K562 (cell line): ENCODE results near the gene PRELID3B. TPM values are rescaled to one million over a fixed set of nuclear protein-coding genes. Genes with fewer than 3 reads are reported as not detected.

ENCODE experiments used
- ATAC-seq: fragments of 200-7000 bp; cut with Tn5 transposase; 3 replicates; pipeline ENCODE4 v1.9.1; 2020; ENCODE audit warnings: moderate library complexity
- BruUV-seq: library from RNA; stranded (reverse); fragments of 400-500 nt; replicated peaks from 2 replicates; lab custom pipeline; 2021; lab: Mats Ljungman, UMichigan
- CTCF ChIA-PET: fragments of 300-600 bp; formaldehyde crosslinking; extraction: SDS; loops from one replicate; lab custom pipeline; 2021; ENCODE audit warnings: low intra/inter-chr PET ratio; lab: Yijun Ruan, JAX
- POLR2A ChIA-PET: fragments of 300-600, 350-650 bp; sonication (Branson Sonifier 250); formaldehyde crosslinking; extraction: SDS; loops from one replicate; lab custom pipeline; 2021; ENCODE audit warnings: antibody characterized with exemption, inconsistent platforms; lab: Yijun Ruan, JAX
- DNase-seq, 4 experiments: peaks; one replicate each; pipeline versions ENCODE4 v3.0.0 to v3.0.0-alpha.2; 2011 to 2018; ENCODE audit warnings: low spot score in 3 of 4, mixed read lengths in 3 of 4; ENCODE audit errors: extremely low read depth in 1 of 4
- FAIRE-seq: peaks from 2 replicates; lab custom pipeline; 2011; peaks lifted over from hg19 to GRCh38; lab: Jason Lieb, UNC
- H2AFZ ChIP-seq: 2 replicates; pipeline ENCODE4 v1.6.0; 2011; ENCODE audit warnings: low read depth, low read length, control low read depth, inconsistent platforms
- H3K27ac ChIP-seq: fragments of 200-600 bp; 3 replicates; pipeline ENCODE4 v1.8.0; 2011; ENCODE audit warnings: low read depth, mild to moderate bottlenecking, control low read depth, inconsistent platforms, low read length, moderate library complexity, mixed read lengths; ENCODE audit errors: extremely low read depth
- H3K27me3 ChIP-seq, 2 experiments: fragments of 300-600 bp in 1 of 2; 2 replicates in 1 of 2; 3 replicates in 1 of 2; pipeline versions ENCODE4 v1.6.0 to v1.8.0; 2011; ENCODE audit warnings: inconsistent platforms in 2 of 2, low read length in 2 of 2, mild to moderate bottlenecking in 1 of 2, mixed read lengths in 1 of 2, moderate library complexity in 1 of 2; ENCODE audit not compliant: control insufficient read depth in 2 of 2, insufficient read depth in 2 of 2
- H3K36me3 ChIP-seq: fragments of 300-600 bp; 3 replicates; pipeline ENCODE4 v1.8.0; 2011; ENCODE audit warnings: mild to moderate bottlenecking, low read length, inconsistent platforms; ENCODE audit not compliant: control insufficient read depth, insufficient read depth
- H3K4me1 ChIP-seq, 2 experiments: fragments of 200-600 bp in 1 of 2; replicated peaks in 1 of 2; 2 replicates in 1 of 2; 3 replicates in 1 of 2; pipeline versions ENCODE4 v1.5.1 to v1.8.0; 2011; ENCODE audit warnings: inconsistent platforms in 2 of 2, low read length in 2 of 2, mild to moderate bottlenecking in 1 of 2, mixed read lengths in 1 of 2, moderate library complexity in 1 of 2; ENCODE audit not compliant: control insufficient read depth in 2 of 2, insufficient read depth in 2 of 2
- H3K4me2 ChIP-seq: 2 replicates; pipeline ENCODE4 v1.6.1; 2011; ENCODE audit warnings: low read length, control low read depth, inconsistent platforms, mixed read lengths; ENCODE audit not compliant: insufficient read depth
- H3K4me3 ChIP-seq: fragments of 200-600 bp; sonication (generic), shearing (Covaris generic); 2 replicates; pipeline ENCODE4 v1.5.1; 2016; ENCODE audit warnings: control low read depth, inconsistent platforms
- H3K79me2 ChIP-seq: fragments of 200-600 bp; 3 replicates; pipeline ENCODE4 v1.8.0; 2011; ENCODE audit warnings: low read length, inconsistent platforms; ENCODE audit not compliant: control insufficient read depth, insufficient read depth
- H3K9ac ChIP-seq, 2 experiments: 2 replicates each; pipeline versions ENCODE4 v1.6.0 to v1.6.1; 2011; ENCODE audit warnings: low read depth in 2 of 2, low read length in 2 of 2, control low read depth in 1 of 2, inconsistent platforms in 1 of 2, mild to moderate bottlenecking in 1 of 2, mixed read lengths in 1 of 2; ENCODE audit not compliant: insufficient read depth in 1 of 2
- H3K9me1 ChIP-seq: one replicate; pipeline ENCODE4 v1.6.0; 2011; ENCODE audit warnings: inconsistent platforms, mild to moderate bottlenecking, low read length, moderate library complexity; ENCODE audit not compliant: control insufficient read depth, insufficient read depth
- H3K9me3 ChIP-seq: replicated peaks from 2 replicates; pipeline ENCODE4 v1.5.1; 2011; ENCODE audit warnings: low read depth, low read length, inconsistent platforms; ENCODE audit not compliant: control insufficient read depth, insufficient read depth
- H4K20me1 ChIP-seq: replicated peaks from 2 replicates; pipeline ENCODE4 v1.6.1; 2011; ENCODE audit warnings: low read length, inconsistent platforms, mixed read lengths; ENCODE audit not compliant: control insufficient read depth, insufficient read depth
- ETV5 ChIP-seq: sonication (generic); formaldehyde crosslinking; IDR thresholded peaks from 2 replicates; pipeline ENCODE4 v1.4.0; 2020; ENCODE audit warnings: low read depth, mild to moderate bottlenecking, missing genetic modification reagents
- MAZ ChIP-seq, 2 experiments: fragments of 450-650 bp in 1 of 2; sonication (generic) in 1 of 2; formaldehyde crosslinking; IDR thresholded peaks in 1 of 2; conservative IDR thresholded peaks in 1 of 2; 2 replicates each; pipeline versions ENCODE4 v1.4.0 to v1.5.0; 2020; ENCODE audit warnings: mild to moderate bottlenecking in 1 of 2, missing genetic modification reagents in 1 of 2
- MYNN ChIP-seq, 2 experiments: sonication (generic); formaldehyde crosslinking in 1 of 2; IDR thresholded peaks; 2 replicates each; pipeline versions ENCODE4 v1.5.0 to v1.6.1; 2016 to 2020; ENCODE audit warnings: antibody characterized with exemption in 1 of 2, missing genetic modification reagents in 1 of 2
- NKRF ChIP-seq: fragments of 450-650 bp; IDR thresholded peaks from 2 replicates; pipeline ENCODE4 v1.6.1; 2016; ENCODE audit warnings: borderline replicate concordance
- PREB ChIP-seq: sonication (generic); formaldehyde crosslinking; IDR thresholded peaks from 2 replicates; pipeline ENCODE4 v1.8.1; 2023; ENCODE audit warnings: mild to moderate bottlenecking, missing genetic modification reagents
- SP1 ChIP-seq: sonication (generic); formaldehyde crosslinking; IDR thresholded peaks from 2 replicates; pipeline ENCODE4 v1.8.1; 2022; ENCODE audit warnings: mild to moderate bottlenecking, missing genetic modification reagents
- ZBTB7A ChIP-seq: IDR thresholded peaks from 2 replicates; pipeline ENCODE4 v1.6.1; 2011; ENCODE audit warnings: low read depth, mild to moderate bottlenecking, low read length, moderate library complexity, borderline replicate concordance; ENCODE audit not compliant: control insufficient read depth
- ZC3H4 ChIP-seq: sonication (generic); formaldehyde crosslinking; IDR thresholded peaks from 2 replicates; pipeline ENCODE4 v1.9.0; 2021; ENCODE audit warnings: missing genetic modification reagents, borderline replicate concordance
- WGBS: fragments of 100-300 bp; shearing (Covaris generic); methylation state at CpG from one replicate; pipeline ENCODE4 v1.1.6; 2016; ENCODE audit warnings: low coverage, mixed read lengths; ENCODE audit not compliant: insufficient coverage; ENCODE audit errors: missing lambda C conversion rate; 5-methylcytosine and 5-hydroxymethylcytosine counted together
- in situ Hi-C: fragments of 300-500 bp; cut with MboI; formaldehyde crosslinking; loops from 4 replicates; pipeline ENCODE4 v1.15.0; 2018; ENCODE audit warnings: inconsistent platforms, mixed read lengths
- intact Hi-C: fragments of 100-400 bp; cut with micrococcal nuclease; formaldehyde crosslinking; loops from 2 replicates; pipeline ENCODE4 v1.14.2; 2022
- polyA plus RNA-seq, 8 experiments: library from polyadenylated mRNA; depleted of rRNA in 4 of 8; stranded (reverse) in 5 of 8; unstranded in 3 of 8; fragments of >200 nt; fragmentation: Nextera tagmentation in 2 of 8; fragmentation: Illumina TruSeq in 1 of 8; extraction: Ambion mirVana in 2 of 8; extraction: Trizol in 1 of 8; gene quantifications; 2 replicates each; pipeline versions ENCODE4 v1.2.1 to v1.2.3, GENCODE V29; 2011 to 2014; ENCODE audit warnings: inconsistent platforms in 1 of 8, missing spikeins in 1 of 8
- total RNA-seq, 7 experiments: library from RNA; depleted of rRNA in 6 of 7; stranded (reverse); fragments of >200 nt in 6 of 7; fragmentation: Illumina TruSeq in 2 of 7; extraction: Trizol in 2 of 7; gene quantifications; 2 replicates each; pipeline versions ENCODE4 v1.2.1 to v1.2.3, GENCODE V29; 2011 to 2021; ENCODE audit warnings: low replicate concordance in 1 of 7

The PRELID3B gene
- total and polyA plus RNA-seq, 9 of the 15 experiments (the other 6 are each of a cell fraction or from before 2014, with no cell fraction given): 77.0 to 186 (median 101) TPM

- in situ Hi-C loops (no loop called here), intact Hi-C loops (no loop called here)
- CTCF ChIA-PET: no interaction called here
- ATAC-seq (peak; percentile 18), FAIRE-seq (no peak), DNase-seq (no peak)
- Histone ChIP-seq H3K79me2 (peaks cover 41% of the 10 kb centered on the region), H3K36me3 (peaks cover 41% of the 10 kb centered on the region; the same call in 2 of the 3 replicates), H3K27me3 (no peaks in the 10 kb centered on the region), H2AFZ (peak overlapping the region; percentile 66), H3K4me3 (peak overlapping the region; percentile 66), H3K27ac (peak overlapping the region; percentile 90), H3K9me1 (peaks cover 6% of the 10 kb centered on the region), H3K9me3 (no peaks in the 10 kb centered on the region), H3K4me1 (peaks cover 45 to 91% of the 10 kb centered on the region in 2 experiments), H4K20me1 (peaks cover 2% of the 10 kb centered on the region), H3K4me2 (peak overlapping the region; percentile 87), H3K9ac (peak overlapping the region; percentile 91 to 99)
- WGBS: 14% methylated on average over 26 of the region's 29 CpGs
- BruUV-seq: no TSS peak
- POLR2A ChIA-PET: interaction anchor here (0.7 to 1.0 kb wide), 2 partner anchors 16 to 17 kb away, joined by 3 to 5 read pairs; no protein-coding TSS in a partner anchor
- TF ChIP-seq SP1 (CRISPR knock-in tag): 0 out of 2 replicates have a peak, but pooled peaks have one; percentile 9
- TF ChIP-seq ZBTB7A: peak; percentile 4; the same call in 1 of the 2 replicates
- TF ChIP-seq ETV5 (CRISPR knock-in tag): 0 out of 2 replicates have a peak, but pooled peaks have one; percentile 46
- no peak for TF ChIP-seq PREB (CRISPR knock-in tag)
- TF ChIP-seq MAZ (CRISPR knock-in tag; conservative IDR thresholded peaks at IDR 0.05 in 1 of 2, IDR thresholded peaks at IDR 0.05 in 1 of 2): peak in 1 of 2 experiments; percentile 48; a peak in 2 of 4 replicates
- TF ChIP-seq MYNN (IDR thresholded peaks at IDR 0.05): 0 out of 2 replicates have a peak, but pooled peaks have one; percentile 23
- TF ChIP-seq MYNN (CRISPR knock-in tag; IDR thresholded peaks at IDR 0.05): no peak
- TF ChIP-seq NKRF: 0 out of 2 replicates have a peak, but pooled peaks have one; percentile 32
- 0 out of 2 replicates have a peak, but pooled peaks have one; percentile 11 for TF ChIP-seq ZC3H4
These were observed 36.3 kb downstream of the PRELID3B start for GRCh38 chr20:59006167-59006863.
